Ramos (cell line): ENCODE measurements around the gene TPP2.

Experiments
- in situ Hi-C: fragments of 300-500 bp; cut with MboI; formaldehyde crosslinking; loops from one replicate; pipeline ENCODE4 v1.14.3; 2022; ENCODE audit warnings: low sequenced_read_pairs; ENCODE audit not compliant: unreplicated experiment

Gene TPP2

DNA sequence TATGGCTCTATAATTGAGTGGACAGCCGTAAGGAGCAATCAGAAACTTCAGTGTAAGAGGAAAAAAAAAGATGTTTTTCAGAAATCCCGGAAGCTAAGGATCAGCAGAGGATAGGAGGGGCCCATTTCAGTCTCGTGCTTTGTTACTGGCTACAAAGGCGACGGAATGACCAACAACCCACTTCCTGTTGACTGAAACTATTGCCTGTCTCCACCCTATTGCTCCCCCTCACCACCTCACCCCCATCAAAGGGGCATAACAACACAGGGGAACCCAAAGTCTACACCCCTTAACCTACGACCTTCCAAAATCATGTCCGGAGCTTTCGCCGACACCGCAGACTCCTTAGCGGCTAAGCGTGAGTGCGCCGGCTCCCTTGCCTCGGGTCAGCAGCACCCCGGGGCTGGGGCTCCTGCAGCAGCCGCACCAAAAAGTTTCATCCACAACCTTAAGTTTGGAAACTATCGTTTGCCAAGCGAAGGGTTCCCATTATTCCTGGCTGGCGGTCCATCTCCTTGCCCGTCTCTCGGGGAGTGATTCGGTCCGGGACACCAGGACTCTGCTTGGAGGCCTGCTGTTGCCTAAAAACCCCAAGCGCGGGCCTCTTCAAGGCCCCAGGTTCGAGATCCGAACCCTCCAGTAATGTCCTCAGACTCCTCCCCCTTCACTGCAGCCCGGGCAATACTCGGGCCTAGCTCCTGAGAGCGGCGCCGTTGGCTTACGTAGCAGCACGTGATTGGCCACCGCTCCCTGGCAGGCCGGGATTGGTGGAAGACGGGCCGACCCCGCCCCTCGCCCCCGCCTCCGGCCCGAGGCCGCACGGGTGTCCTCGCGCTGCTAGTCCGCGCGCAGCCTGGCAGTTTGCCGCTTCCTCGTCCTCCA, at the start of gene TPP2:
TSS of gene TPP2 (plus strand) at position 840 of the 882 bp plus-strand sequence. CDS start 53 bp downstream, outside the sequence.
- in situ Hi-C loops = no loop called here

DNA sequence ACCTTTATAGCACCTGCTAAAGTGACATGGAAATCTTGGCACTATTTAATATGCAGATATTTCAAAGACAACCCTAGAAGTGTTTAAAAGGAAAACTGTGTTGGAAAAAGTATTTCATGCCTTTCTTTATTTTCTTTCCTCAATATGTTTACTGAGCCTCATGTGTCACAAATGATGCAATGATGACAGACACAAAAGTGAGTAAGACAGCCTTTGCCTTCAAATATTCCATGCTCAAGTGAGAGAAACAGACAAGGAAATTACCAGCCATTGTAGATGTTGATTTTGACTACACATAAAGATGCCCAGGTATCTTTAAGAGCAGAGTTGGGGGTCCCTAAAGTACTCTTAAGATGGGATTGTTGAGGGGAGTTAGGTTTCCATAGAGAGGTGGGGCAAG, 48.0 kb upstream of the TPP2 start:
- in situ Hi-C loops = no loop called here

DNA sequence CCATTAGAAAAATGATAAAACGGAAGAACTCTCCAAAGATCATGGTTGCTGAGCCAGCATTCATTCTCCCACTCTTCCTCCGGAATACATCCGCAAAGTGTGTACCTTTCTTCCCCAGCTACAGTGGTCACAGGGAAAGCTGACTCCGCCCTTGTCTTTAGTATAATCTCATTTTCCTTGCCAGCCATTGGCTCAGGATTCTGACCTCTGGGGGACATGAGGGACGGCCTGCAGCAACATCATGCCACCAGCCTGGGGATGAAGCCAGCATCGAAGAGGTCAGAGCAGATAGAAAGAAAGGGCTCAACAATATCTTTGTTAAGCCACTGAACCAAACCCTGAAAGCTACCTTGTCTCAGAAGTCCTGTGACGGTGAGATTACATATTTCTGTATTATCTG, 46.3 kb upstream of the TPP2 start:
- in situ Hi-C loops = no loop called here

DNA sequence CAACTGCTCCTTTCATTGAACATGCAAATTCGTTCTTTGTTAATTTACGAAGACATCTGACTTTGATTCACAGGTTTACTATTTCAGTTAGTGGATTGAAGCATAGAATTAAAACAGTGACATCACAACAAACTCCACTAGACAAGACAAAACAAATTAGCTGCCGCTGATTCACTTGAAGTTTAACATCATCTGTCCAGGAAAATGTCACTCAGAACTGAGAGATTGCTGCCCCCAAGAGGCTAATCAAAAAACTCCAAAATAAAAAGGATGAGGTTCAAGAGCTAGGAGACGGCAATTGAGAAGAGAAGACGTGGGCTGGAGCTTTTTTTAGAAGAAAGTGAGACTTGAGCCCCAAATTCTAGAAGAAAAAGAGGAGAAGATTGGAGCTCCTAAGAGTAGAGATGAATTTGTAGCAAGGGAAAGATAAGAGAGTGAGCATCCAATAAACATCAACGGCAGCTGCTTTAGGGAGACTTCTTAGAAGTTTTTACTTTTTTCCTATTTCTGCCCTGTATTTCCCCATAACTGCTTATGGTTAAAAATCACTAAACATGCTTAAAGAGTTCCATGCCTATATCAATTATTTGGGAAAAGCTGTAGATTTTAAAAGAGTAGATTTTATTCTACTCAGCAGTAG, 40.8 kb upstream of the TPP2 start:
- in situ Hi-C loops = no loop called here

DNA sequence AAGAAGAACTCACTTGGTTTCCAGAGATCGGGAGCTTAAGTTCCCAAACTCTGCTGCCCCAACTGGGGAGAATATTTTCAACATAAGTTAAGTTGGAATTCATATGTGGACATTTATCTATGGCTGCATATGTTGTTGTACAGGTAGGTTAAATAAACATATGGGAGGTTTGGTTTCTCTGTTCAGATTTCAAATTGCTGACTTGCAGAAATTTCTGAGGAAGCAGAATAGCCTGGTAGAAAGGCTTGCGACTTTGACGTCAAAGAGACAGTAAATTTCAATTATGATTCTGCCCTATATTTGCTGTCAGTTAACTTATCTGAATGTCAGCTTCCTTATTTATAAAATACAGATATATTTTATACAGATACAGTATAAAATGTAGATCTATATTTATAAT, 40.0 kb upstream of the TPP2 start:
- in situ Hi-C loops = no loop called here

DNA sequence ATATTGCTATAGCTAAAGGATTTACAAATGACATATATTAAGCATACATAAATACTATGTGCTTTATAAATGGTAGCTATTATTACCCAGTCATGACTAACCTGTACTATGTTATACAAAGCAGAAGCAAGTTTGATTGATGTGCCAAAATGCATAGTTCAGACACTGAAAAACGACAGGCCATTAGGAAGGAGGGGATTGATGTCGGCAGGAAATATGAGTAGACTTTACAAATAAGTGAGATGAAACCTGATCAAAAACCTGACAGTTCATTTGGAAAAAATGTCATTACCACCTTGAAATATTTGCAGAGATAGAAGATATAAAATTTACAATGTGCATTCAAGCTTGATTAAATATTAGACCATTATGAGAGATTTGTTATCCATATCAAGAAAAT, 38.8 kb upstream of the TPP2 start:
- in situ Hi-C loops = no loop called here

DNA sequence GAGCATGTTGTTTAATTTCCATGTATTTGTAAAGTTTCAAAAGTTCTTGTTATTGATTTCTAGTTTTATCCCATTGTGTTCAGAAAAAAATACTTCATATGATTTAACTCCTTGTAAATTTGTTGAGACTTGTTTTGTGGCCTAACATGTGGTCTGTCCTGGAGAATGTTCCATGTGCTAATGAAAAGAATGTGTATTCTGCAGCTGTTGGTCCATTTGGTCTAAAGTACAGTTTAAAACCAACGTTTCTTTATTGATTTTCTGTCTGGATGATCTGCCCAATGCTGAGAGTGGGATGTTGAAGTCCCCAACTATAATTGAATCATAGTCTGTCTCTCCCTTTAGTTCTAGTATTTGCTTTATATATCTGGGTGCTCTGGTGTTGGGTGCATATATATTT, 34.9 kb upstream of the TPP2 start:
- in situ Hi-C loops = no loop called here

DNA sequence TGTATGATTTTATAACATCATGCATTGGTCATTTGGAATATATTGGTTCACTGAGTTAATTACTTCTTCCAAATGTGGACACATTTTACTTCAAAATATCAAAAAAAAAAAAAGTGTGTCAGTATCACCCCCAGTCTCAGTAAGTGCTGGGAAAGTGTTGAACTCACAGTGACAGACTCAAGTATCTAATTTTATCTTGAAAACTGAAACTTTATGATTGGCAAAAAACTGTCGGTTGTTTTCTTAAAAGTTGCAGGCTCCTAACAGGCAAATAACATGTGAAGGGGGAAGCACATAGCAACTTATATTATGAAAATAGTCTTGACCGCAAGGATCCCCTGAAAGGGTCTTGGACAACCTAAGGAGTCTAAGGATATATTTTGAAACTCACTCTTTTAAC, 33.5 kb upstream of the TPP2 start:
- in situ Hi-C loops = no loop called here

DNA sequence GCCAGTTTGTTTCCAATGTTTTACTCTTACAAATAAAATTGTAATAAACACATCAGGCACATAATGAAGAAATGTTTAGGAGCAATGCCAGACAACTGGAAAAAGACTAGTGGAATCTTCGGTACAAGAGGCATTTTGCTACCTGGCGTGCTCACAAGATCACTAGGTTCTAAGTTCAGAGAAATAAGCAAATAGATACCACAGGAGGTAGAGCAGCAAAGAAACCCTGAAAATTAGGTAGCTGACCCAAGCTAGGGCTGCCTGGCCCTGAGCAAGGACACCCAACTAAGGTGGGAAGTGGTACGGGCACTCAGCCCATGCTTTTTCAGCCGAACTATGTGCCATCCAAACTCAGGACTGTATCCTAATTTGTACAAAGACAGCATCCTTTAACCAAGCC, 32.2 kb upstream of the TPP2 start:
- in situ Hi-C loops = no loop called here

DNA sequence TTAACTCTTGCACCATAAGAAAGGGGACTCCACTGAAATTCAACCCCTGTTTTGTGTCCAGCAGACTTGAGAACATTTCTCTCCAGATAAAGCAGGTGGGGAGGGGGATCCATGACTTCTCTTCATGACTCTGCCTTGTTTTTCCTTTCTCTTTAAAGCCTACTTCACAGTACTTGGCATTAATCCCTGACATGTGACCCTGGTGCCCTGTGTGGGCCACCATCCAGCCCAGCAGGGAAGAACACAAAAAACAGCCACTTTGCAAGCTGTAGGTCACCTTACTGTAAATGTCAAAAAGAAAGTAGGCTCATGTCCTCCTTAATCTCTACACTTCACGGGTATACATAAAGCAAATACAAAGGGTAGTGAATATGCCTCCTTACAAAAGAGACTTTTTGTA, 30.3 kb upstream of the TPP2 start:
- in situ Hi-C loops = no loop called here

DNA sequence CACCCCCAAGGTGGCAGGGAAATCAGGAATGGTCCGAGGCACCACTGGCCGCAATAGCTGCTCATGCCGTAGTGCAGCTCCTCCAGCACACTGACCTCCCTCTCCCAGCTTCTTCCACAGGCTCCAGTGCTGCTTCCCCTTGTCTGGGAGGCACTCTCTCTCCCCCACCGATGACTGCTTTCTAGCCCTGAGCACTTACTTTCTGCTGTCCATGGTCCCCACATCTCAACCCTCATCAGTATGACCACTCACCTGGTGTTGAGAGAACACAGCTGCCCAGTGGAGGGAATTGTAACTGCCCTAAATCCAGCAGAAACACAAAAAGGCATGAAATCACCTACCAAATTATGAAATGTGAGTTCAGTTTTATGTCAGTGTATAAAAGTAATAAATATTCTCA, 28.9 kb upstream of the TPP2 start:
- in situ Hi-C loops = no loop called here

DNA sequence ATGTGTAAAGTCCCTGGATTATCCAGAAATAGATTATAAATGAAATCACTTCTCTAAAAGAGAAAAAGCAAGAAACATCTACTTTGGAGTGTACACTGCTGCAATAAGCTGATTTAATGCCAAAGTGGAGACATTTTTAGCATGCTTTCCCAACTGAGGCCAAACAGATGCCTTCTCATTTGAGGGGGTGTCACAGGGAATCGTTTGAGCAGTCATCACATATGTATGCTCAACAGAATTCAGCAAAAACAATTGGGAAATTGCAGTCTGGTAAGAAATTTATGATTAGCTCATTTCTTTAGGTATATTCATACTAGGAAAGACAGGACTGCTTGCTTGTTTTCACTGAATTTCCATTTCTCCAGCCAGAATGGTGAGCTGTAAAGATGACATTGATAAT, 27.3 kb upstream of the TPP2 start:
- in situ Hi-C loops = no loop called here

DNA sequence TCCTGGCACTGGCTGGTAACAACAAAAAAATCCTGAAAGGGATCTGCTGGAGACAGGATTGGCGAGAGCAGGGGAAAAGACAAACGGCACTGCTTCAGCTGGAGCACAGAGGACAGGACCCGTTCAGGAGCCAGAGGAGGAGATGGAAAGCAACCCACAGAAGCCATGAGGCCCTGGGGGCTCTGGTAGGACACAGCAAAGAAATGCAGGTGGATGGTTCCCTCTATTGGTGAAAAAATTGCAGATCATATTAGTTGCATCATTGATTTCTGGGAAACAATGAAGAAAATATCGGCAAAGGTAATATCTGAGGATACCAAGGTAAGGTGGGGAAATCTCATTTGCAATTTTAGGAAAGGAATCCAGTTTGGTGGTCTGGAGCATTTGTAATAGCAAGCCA, 25.7 kb upstream of the TPP2 start:
- in situ Hi-C loops = no loop called here

DNA sequence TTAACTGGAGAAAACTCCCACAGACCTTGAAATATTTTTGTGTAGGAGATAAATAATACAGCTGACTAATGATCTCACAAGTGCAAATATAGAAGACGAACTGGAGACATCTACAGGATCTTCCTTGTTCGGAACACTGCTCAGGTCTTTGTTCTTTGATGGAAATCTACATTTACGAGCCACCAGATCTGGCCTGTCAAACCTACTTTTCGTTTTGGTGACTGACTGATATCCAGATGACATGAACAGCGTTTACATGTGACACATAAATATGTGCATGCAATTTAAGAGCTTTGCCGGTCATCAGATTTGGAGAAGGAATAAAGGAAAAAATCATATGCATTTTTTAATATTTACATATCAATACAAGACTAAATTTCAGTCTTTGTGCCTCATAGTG, 24.5 kb upstream of the TPP2 start:
- in situ Hi-C loops = no loop called here

DNA sequence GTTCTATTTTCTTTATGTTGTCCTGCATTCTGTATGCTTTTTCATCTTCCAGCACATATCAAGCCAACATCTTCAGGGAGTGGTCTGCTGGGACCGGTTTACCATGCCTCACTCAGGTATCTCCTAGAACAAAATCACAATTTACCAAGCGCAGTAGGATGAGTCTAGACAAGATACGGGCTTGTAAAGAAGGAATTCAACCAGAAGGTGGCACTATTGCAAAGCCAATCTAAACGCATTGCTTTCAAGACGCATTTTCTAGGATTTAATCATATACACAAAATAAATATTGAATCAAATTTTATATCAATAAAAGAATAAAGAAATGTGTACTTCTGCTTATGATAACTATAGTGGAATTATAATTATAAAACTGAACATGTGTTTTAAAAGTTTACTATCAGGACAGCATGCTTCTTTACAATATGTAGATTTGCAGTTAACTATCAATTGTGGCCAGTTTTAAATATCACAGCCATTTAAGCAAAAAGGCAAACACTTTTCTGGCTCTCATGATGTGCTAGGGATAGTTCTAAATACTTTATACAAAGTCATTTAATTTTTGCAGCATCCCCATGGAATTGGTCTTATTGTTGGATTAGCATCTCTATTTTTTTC, 16.1 kb upstream of the TPP2 start:
- in situ Hi-C loops = loop anchor here (10.0 kb wide), 1 partner anchor 264 kb away; the partner anchor contains the start of gene ERCC5

DNA sequence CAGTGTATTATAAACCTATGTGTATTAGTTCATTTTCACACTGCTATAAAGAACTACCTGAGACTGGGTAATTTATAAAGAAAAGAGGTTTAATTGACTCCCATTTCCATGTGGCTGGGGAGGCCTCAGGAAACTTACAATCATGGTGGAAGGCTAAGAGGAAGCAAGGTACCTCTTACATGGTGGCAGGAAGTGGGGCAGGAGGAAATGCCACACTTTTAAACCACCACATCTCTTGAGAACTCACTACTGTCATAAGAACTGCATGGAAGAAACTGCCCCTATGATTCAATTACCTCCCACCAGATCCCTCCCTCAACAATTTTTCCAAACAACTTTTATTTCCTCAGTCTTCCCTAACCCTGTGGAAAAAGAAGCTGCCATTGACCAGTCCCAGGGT, 14.5 kb upstream of the TPP2 start:
- in situ Hi-C loops = loop anchor here (10.0 kb wide), 1 partner anchor 263 kb away; the partner anchor contains the start of gene ERCC5

DNA sequence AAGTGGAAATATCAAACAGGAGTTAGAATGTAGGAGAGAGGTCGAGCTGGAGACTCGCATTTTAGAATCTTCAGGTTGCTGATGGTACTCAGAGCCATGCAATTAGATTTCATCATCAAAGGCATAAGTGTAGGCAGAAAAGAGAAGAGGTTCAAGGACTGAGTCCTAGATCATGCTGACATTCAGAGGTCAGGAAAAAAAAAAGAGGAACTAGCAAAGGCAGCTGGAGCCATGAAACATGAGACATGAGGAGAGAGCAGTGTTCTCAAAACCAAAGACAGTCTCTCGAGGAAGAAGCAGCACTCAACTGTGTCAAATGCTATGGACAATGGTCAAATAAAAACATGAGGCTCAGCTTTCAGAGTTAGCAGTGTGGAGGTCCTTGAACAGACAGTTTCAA, 12.4 kb upstream of the TPP2 start:
- in situ Hi-C loops = loop anchor here (10.0 kb wide), 1 partner anchor 260 kb away; the partner anchor contains the start of gene ERCC5

DNA sequence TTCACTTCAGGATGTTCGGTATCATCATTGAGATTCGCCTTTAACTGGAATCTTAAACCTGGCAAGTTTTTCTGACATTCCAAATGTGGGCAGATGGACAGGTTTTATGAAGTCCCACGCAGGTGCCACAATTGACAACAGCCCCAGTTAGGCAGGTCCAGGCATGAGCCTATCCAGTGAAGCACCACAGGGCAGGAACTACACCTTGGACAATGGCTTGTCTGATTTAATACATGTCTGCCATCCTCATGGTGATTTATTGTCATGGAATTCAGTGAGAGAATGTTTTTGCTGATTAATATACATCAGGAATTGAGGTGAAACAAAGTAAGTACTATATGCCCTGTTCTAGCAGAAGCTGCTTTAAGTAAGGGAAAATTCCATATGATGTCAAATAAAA, 10.2 kb upstream of the TPP2 start:
- in situ Hi-C loops = loop anchor here (10.0 kb wide), 1 partner anchor 258 kb away; the partner anchor contains the start of gene ERCC5

DNA sequence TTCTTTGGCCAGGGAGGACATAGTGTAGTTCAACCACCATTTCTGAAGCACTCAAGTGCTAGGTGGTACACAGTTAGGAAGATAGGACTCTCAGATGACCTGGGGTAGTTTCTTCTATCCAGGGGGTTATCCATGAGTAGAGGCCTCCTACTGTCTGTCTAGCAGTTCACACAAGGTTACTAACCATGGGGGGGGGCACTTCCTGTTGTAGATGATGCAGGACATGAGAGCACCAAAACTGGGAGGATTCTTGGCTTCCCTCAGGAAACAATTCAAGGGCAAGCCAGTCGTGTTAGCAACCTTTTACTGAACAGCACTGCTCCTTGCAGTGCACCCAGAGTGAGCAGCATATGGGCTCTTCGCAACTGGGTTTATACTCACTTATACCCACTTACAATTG, 8.9 kb upstream of the TPP2 start:
- in situ Hi-C loops = loop anchor here (10.0 kb wide), 1 partner anchor 257 kb away; the partner anchor contains the start of gene ERCC5

DNA sequence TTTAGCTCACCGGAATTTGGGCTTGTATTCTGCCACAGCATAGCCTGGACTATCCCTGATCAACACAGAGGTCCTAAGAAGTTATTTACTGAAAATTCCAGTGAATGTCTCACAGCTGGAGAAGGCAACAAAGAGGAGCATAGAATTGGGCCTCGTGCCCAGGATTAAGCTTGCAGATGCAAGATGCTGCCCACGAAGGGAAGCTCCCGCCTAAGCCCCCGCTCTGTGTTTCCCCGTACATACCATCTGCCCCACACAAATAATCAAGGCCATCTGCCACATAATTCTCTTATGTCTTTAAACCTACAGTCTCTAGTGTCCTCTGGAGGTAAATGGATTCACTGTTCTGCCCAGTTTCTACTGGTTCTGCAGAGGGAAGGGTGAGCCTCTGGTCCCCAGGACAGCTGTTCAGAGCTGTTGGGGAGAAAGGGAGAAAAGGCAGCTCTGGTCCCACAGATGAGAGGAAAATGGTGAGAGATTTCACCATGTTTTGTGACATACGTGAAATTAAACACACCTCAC, 7.4 kb upstream of the TPP2 start:
- in situ Hi-C loops = loop anchor here (10.0 kb wide), 1 partner anchor 255 kb away; the partner anchor contains the start of gene ERCC5
